Germinal center (tissue), 1 donor: ENCODE measurements around the gene DYNC2I2.

ENCODE experiments used
- DNase-seq: peaks from one replicate; pipeline ENCODE4 v3.0.0; 2012; ENCODE audit warnings: mixed read lengths, low spot score

DYNC2I2 gene

DNA sequence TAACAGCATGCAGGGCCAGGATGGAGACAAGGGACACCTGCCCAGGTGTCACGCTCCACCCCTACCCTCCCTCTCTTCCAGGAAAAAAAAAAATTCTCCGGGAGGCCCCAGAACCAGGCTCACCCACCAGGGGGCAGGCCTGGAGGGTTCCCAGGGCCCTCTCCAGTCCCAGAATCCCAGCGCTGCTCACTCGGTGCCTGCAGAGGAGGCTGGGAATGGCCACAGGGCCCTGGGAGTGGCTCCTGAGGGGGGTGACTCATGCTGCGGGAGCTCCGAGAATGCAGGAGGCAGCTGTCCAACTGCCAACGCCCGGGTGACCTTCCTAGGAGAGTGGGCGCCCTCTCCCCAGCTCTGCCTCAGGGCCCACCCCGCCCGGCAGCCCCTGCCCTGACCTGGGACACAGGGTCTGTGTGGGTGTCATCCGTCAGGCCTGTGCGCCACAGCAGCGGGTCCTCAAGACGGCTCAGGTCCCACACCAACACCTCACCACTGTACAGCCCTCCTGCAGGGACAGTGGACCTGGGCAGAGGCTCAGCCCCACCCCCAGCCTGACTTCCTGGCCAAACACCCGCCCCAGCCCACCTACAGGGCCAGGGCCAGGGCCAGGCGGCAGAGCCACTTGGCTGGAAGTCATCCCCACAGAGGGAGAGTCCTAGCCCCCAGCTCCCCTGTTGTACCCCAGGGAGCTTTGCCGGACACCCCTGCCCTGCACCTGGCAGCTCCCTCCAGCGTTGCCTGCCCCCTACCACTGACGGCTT, 21.2 kb downstream of the DYNC2I2 start:
- DNase-seq = no peak

- DNase-seq = no peak
These were observed 21.9 kb downstream of the DYNC2I2 start for GRCh38 chr9:128634651-128635262.

DNA sequence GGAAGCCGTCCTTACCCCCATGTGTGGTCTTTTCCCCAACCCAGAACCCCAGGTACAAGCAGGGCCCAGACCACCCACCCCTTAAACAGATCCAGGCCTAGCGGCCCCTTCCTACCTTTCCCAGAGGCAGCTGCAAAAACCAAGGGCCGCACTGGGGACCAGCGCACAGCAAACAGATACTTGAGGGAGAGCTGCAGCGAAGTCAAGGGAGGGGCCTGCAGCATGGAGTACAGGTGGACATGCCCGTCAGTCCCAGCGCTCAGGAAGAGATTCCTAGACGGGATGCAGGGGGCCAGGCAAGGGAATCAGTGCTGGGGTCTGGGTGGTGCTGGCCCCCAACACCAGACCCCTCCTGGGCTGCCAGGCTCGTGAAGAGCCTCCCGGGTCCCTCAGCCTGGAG, 22.5 kb downstream of the DYNC2I2 start:
- DNase-seq = no peak

DNA sequence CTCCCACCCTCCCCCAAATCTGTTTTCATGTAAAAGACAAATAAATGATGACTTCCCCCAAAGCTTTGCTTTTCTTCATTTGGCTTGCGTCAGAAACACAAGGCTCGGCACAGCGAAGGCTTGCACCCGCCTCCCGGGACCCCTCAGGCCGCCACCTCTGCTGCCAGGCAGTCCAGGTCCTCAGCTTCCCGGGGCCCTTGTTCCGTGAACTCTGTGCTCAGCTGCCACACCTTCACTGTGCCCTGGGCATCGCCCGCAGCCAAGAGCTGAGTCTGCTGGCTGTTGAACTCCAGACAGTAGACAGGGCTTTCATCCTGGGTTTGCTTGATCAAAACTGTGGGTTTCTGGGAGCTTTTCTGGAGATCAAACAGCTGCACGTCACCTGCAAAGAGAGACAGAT, 23.0 kb downstream of the DYNC2I2 start:
- DNase-seq = no peak

- no peak for DNase-seq
These were observed 23.6 kb downstream of the DYNC2I2 start for GRCh38 chr9:128633057-128633456.

GRCh38 chr9:128632486-128632885, 24.2 kb downstream of the DYNC2I2 start:
- no peak for DNase-seq

GRCh38 chr9:128632066-128632465, 24.6 kb downstream of the DYNC2I2 start:
- no peak for DNase-seq

DNA sequence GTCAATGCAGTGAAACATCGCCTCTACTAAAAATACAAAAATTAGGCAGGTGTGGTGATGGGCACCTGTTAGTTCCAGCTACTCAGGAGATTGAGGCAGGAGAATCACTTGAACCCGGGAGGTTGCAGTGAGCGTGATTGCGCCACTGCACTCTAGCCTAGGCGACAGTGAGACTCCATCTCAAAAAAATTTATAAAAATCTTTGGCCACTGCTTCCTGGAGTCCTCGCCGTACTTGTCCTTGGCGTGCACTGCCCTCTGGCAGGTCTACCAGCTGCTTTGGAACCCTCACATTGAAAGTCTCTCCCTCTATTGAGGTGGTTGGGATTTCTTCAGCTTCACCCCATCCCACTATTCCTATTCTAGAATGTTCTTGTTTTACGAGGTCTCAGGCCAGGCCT, 25.0 kb downstream of the DYNC2I2 start:
- DNase-seq = no peak

DNA sequence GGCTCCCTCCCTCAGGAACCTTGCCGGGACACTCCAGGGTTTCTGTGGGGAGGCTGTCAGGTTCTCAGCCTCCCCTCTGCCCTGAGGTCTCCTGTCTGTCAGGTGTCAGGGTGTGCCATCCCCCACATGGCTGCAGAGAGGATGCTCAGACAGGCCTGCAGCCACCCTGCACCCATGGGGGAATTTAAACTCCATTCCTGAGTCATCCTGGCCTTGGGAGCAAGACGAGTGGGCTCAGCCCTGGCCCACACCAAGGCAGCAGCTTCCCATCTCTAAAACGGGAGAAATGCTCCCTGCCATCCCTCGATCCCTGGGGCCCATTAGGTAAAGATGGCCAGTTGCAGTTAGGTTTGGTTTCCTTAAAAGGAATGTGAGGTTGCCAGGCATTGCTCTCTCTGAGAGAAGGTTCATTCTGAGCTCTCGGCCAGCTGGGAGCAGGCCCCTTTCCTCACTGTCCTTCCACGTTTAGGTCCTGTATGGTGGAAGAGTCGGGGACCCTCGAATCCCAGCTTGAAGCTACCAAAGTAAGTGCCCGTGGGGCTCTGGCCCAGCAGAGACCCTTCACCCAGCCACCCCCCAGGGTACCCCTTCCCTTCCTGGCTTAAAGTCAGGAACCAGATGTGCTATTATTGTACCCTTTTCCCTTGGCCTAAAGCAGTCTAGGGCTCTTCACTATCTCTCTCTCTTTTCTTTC, 26.6 kb downstream of the DYNC2I2 start:
- DNase-seq = no peak

DNA sequence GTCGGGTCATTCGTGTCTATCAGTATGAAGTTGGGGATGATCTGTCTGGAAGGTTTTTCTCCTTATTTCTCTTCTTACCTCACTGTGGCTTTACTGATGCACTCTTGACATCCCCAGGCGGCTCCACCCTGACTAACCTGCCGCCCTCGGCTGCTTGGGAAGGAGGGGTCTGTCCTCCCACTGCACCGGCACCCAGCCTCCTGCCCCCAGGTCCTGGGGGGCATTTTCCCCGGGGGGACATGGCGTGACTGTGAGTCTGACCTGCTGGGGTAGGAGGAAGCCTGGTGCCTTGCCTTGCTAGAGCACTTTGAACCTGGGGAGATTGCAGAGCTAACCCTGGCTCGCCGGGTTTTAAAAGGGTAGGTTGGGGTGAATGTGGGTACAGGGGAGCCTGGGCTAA, 27.5 kb downstream of the DYNC2I2 start:
- DNase-seq = no peak

DNA sequence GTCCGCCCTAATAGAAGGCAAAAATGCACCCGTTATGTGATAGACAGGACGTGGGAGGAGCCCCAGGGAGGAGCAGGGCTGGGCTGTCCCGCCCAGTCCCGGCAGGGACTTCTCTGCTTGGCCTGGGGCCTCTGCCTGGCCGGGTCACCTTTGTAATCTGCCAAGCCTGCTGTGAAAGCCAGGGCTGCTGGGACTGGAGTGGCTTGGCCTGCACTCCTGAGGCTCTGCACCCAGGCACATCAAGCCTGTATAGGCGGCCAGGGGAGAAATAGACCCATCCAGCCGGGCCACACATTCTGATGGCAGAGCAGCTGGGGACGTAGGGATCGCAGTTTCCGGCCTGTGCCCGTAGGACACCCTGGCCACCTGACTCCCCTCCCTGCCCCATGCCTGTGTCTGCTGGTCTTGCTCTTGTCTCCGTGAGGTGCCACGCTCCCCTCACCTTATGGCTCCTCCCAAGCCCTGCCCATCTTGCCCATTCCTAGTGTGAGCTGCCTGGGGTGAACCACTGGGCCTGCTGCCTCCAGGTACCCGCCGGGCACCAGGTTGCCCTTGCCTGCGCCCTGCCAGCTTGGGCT, 28.1 kb downstream of the DYNC2I2 start:
- DNase-seq = no peak

- DNase-seq = no peak
These were observed 28.7 kb downstream of the DYNC2I2 start for GRCh38 chr9:128627906-128628305.

DNA sequence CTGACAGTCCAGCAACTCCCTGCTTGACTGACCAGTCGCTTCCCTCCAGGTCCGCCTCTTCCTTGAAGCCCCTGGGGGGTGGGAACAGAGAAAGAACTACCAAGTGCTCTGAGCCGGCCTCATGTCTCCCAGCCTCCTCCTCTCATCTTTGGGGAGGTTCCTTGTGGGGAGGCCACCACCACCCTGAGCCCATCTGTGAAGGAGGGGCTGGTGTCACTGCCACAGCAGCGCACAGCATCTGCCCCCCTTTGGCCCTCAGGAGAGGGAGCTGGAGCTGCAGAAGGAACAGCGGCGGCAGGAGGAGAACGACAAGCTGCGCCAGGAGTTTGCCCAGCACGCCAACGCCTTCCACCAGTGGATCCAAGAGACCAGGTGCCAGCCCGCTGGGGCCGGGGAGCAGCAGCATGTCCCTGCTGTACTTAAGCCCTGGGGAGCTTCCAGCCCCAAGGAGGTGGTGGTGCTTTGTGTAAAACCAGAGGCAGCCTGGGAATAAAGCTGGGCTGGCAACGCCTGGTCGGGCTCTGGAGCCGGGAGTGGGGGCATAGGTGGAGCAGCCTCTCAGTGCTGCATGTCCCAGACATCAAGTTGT, 29.4 kb downstream of the DYNC2I2 start:
- no peak for DNase-seq

GRCh38 chr9:128626181-128626580, 30.5 kb downstream of the DYNC2I2 start:
- no peak for DNase-seq

- no peak for DNase-seq
These were observed 31.1 kb downstream of the DYNC2I2 start for GRCh38 chr9:128625391-128626146.

GRCh38 chr9:128624566-128624965, 32.1 kb downstream of the DYNC2I2 start:
- DNase-seq = no peak

GRCh38 chr9:128621730-128622455, 34.8 kb downstream of the DYNC2I2 start:
- no peak for DNase-seq

GRCh38 chr9:128619779-128620178, 36.9 kb downstream of the DYNC2I2 start:
- DNase-seq = no peak

GRCh38 chr9:128619127-128619526, 37.5 kb downstream of the DYNC2I2 start:
- no peak for DNase-seq

DNA sequence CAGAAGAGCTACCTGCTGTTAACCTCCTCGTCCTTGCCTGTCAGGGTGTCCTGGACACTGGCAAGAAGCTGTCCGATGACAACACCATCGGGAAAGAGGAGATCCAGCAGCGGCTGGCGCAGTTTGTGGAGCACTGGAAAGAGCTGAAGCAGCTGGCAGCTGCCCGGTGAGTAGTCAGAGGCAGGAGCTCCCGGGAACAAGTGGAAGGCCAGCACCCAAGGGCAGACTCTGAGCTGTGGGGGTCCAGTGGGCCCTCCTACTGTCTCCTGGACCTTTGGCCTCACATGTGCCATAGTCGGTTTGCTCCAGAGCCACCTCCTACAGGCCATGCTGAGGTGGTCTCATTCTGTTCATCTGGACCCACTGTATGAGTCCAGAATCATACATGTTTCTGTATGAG, 38.7 kb downstream of the DYNC2I2 start:
- no peak for DNase-seq

GRCh38 chr9:128615571-128615970, 41.1 kb downstream of the DYNC2I2 start:
- DNase-seq = no peak
